HG02571 (cell line): ENCODE results near the gene STYX.
"Not testable (repeated sequence)": the region's sequence is repeated elsewhere in the genome, so short reads cannot be mapped to it uniquely, and the experiment has no call there.

Source experiments
- ATAC-seq: cut with Tn5 transposase; IDR thresholded peaks from one replicate; pipeline ENCODE4 v1.9.1; 2021; ENCODE audit warnings: mild to moderate bottlenecking, moderate library complexity; ENCODE audit not compliant: unreplicated experiment

STYX gene

GRCh38 chr14:52723514-52724359 lies 6.2 kb upstream of the STYX start:
- ATAC-seq, result no peak

DNA sequence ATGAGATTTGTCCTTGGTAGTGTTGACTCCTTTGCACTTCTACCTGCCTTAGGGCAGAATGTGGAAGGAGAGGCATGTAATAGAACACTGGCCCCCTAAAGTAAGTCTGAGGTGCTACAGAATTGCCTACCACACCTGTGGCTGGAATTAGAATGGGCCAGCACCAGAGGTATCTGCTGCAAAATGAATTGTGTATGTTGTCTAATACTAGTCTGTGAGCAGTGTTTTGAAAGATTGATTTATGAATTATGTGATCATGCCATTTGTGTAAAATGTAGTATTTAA lies 5.7 kb upstream of the STYX start:
- no peak for ATAC-seq

DNA sequence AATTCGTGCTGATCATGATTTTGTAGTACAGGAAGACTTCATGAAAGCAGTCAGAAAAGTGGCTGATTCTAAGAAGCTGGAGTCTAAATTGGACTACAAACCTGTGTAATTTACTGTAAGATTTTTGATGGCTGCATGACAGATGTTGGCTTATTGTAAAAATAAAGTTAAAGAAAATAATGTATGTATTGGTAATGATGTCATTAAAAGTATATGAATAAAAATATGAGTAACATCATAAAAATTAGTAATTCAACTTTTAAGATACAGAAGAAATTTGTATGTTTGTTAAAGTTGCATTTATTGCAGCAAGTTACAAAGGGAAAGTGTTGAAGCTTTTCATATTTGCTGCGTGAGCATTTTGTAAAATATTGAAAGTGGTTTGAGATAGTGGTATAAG lies 2.5 kb upstream of the STYX start:
- ATAC-seq, result not testable (repeated sequence)

DNA sequence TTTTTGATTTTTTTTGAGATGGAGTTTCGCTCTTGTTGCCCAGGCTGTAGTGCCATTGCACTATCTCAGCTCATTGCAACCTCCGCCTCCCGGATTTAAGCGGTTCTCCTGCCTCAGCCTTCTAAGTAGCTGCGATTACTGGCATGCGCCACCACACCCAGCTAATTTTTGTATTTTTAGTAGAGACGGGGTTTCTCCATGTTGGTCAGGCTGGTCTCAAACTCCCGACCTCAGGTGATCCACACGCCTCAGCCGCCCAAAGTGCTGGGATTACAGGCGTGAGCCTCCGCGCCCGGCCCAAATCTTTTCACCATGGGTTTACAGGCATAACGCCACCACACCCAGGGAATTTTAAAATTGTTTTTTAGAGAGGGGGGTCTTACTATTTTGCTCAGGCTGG lies 931 bp upstream of the STYX start:
- ATAC-seq, result not testable (repeated sequence)

GRCh38 chr14:52729585-52729924 lies 411 bp upstream of the STYX start:
- ATAC-seq, result no peak

DNA sequence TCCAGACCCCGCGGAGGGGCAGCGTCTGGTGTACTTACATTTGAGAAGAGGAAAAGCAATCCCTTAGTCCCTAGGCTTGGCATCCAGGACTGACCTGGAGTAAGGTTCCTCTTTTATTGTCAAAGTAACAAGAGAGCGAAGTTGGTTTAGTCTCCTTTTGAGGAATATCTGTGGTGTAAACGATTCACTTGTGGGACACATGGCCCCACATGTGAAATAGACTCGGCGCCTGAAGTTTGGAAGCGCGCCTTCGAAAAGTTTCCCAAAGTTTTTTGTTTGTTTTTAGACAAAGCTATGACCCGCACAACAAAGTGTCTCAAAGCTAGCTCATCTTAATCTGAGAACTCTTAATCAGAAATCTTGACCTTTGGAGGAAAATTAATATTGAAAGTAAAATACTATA lies 744 bp downstream of the STYX start:
- no peak for ATAC-seq

- ATAC-seq, result no peak
Observed at GRCh38 chr14:52733824-52734223, 3.9 kb downstream of the STYX start.

DNA sequence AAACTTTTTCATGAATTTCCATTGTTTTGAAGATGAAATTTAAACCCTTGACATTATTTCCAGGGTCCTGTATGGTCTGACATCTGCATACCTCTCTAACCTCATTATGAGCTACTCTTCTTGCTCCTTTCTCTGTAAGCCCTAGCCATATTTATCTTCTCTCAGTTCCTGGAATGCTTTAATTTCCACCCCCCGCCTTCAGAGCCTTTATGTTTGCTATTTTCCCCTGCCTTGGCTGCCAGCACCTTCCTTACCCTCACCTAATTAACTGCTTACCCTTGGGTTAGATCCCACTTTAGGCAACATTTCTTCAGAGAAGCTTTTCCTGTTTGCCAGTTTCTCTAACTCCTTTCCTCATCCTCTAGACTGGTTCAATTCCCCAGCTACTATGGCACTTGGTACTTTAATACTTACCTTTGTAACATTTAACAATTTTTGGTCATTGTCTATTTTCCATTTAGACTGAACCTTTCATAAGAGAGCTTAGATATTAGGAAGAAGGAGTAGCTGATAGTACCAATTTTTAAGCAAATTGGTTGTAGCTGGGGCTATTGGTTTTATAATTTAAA lies 6.0 kb downstream of the STYX start:
- ATAC-seq, result no peak

DNA sequence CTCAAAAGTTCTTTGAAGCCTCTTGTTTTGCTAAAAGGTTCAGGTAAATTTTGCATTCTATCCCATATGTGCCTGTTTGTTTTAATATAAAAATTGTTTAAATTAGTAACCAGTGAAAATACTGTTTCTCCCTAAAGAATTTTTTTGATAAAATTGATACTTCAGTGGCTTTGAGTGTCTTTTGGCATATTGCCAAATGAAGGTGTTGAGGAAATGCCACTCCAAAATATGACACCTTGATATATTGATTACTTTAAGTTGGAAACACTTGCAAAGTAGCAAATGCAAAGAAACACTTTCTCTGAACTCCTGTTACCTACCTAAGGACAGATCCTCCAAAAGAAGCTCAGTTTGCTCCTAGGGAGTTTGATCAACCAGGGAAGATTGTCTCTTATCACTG lies 8.4 kb downstream of the STYX start:
- ATAC-seq, result no peak

GRCh38 chr14:52740751-52741150 lies 10.8 kb downstream of the STYX start:
- no peak for ATAC-seq

- ATAC-seq, result no peak
Observed at GRCh38 chr14:52741865-52742264, 11.9 kb downstream of the STYX start.

- no peak for ATAC-seq
Observed at GRCh38 chr14:52748647-52749292, 18.8 kb downstream of the STYX start.

GRCh38 chr14:52755607-52756316 lies 25.8 kb downstream of the STYX start:
- ATAC-seq, result no peak

- ATAC-seq, result no peak
Observed at GRCh38 chr14:52759145-52759544, 29.2 kb downstream of the STYX start.

- ATAC-seq, result not testable (repeated sequence)
Observed at GRCh38 chr14:52762923-52763322, 33.0 kb downstream of the STYX start.

- no peak for ATAC-seq
Observed at GRCh38 chr14:52767058-52767833, 37.3 kb downstream of the STYX start.

DNA sequence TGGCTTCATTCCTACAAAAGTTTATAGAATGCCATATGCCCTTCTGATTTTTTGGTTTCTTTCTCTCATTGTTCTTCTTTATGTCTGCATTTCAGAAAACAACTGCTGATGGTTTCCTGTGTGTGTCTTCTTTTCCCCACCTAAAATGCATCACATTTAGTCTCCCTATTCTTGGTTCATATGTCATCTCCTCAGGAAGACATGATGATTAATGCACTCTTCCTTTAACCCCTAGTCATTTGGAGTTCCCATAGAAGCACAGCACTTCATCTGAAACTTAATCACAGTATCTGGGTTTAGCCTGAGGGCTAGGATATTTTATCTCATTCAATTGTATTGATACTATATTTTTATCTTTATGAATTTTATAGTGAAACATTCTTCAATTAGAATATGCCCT lies 39.9 kb downstream of the STYX start:
- ATAC-seq, result no peak

DNA sequence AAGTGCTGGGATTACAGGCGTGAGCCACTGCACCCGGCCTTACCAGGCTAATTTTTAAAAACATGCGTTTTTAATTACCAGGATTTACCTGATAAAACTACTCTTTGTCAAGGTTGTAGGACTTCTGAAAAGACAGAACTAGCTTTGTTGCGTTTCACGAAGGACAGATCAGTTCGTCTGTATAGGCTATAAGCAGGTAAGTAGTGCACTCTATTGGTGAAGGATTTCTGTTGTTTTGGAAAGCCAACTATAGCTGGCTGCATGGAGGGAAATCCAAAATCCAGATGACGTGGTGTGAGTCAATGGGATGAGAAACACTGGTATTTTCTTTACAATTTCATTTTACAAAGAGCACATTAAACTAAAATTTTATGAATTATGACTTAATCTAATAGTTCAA lies 46.9 kb downstream of the STYX start:
- no peak for ATAC-seq

GRCh38 chr14:52778702-52779101 lies 48.7 kb downstream of the STYX start:
- no peak for ATAC-seq

- no peak for ATAC-seq
Observed at GRCh38 chr14:52780893-52781292, 50.9 kb downstream of the STYX start.

GRCh38 chr14:52781629-52782028 lies 51.7 kb downstream of the STYX start:
- no peak for ATAC-seq
